DMS53 treated with DMSO at 0.1 percent for 48 hours (cell line): Measurements from ENCODE around the gene RRP1B.

ENCODE experiments used
- DNase-seq: peaks from one replicate; lab custom pipeline; 2025; ENCODE audit not compliant: unreplicated experiment; lab: John Stamatoyannopoulos, UW

RRP1B gene

GRCh38 chr21:43721939-43722338 lies 62.6 kb downstream of the RRP1B start:
- DNase-seq = no peak

- DNase-seq = no peak
These were observed 64.3 kb downstream of the RRP1B start for GRCh38 chr21:43723648-43724047.

GRCh38 chr21:43726686-43727518 lies 67.5 kb downstream of the RRP1B start:
- DNase-seq = no peak

- DNase-seq = peak; percentile 3
These were observed 68.3 kb downstream of the RRP1B start for GRCh38 chr21:43727519-43728153.

- no peak for DNase-seq
These were observed 68.8 kb downstream of the RRP1B start for GRCh38 chr21:43728154-43728466.

GRCh38 chr21:43728467-43729390 lies 69.4 kb downstream of the RRP1B start:
- peak; percentile 41 for DNase-seq

GRCh38 chr21:43731476-43731875 lies 72.1 kb downstream of the RRP1B start:
- no peak for DNase-seq

GRCh38 chr21:43731891-43732711 lies 72.7 kb downstream of the RRP1B start:
- DNase-seq = no peak

GRCh38 chr21:43733060-43733459 lies 73.7 kb downstream of the RRP1B start:
- no peak for DNase-seq

- DNase-seq = no peak
These were observed 74.2 kb downstream of the RRP1B start for GRCh38 chr21:43733529-43734071.

- DNase-seq = peak; percentile 16
These were observed 75.0 kb downstream of the RRP1B start for GRCh38 chr21:43734131-43734927.

GRCh38 chr21:43734928-43735229 lies 75.5 kb downstream of the RRP1B start:
- DNase-seq = no peak

- DNase-seq = no peak
These were observed 76.1 kb downstream of the RRP1B start for GRCh38 chr21:43735236-43736091.

GRCh38 chr21:43736224-43736883 lies 77.0 kb downstream of the RRP1B start:
- DNase-seq = no peak

- DNase-seq = no peak
These were observed 78.0 kb downstream of the RRP1B start for GRCh38 chr21:43737158-43737950.

GRCh38 chr21:43739621-43740435 lies 80.5 kb downstream of the RRP1B start:
- DNase-seq = no peak
